ENCODE data around the gene CDH6. TPM values are rescaled to one million over a fixed set of nuclear protein-coding genes. Genes with fewer than 3 reads are reported as not detected.

CDH6 gene
- total and polyA plus RNA-seq, 2 of the 4 experiments (the other 2 are of a cell fraction), result 72.2 to 232 TPM

DNA sequence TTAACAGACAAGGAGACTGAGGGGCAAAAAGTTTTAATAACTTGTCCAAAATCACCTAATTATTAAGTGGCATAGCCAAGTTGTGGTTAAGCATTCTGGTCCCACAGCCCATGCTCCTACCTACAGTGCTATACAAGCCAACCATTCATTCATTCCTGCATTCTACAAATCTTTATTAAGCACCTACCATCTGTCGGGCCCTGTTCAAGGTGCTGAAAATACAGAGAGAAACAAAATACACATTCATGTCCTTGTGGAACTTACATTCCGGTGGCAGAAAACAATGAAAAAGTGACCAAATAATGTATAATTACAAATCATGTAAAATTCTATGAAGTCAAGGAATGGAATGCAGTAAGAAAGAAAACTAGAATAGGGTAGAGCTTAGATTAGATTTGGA, 27.8 kb upstream of the CDH6 start:
- Histone ChIP-seq H4K8ac (ENCODE audit: low read depth in 2 of 2, low read length in 2 of 2) (no peak overlapping the region), H3K9me1 (ENCODE audit: insufficient read depth, low read length) (no peaks in the 10 kb centered on the region), H3K9me3 (ENCODE audit: control insufficient read depth, insufficient read depth, low read length) (no peaks in the 10 kb centered on the region), H2AK5ac (ENCODE audit: low read depth, low read length) (no peak overlapping the region), H3K23ac (ENCODE audit: low read depth, low read length) (no peak overlapping the region), H2AK9ac (replicated peaks; ENCODE audit: low read depth, low read length, poor library complexity) (no peak overlapping the region), H3K18ac (ENCODE audit: low read depth, low read length) (no peak overlapping the region), H2BK20ac (ENCODE audit: low read depth, low read length) (no peak overlapping the region), H3K4me1 (ENCODE audit: control insufficient read depth, insufficient read depth, low read length) (no peaks in the 10 kb centered on the region), H3K4me2 (ENCODE audit: low read depth, low read length) (no peak overlapping the region), H3K27me3 (ENCODE audit: control insufficient read depth, insufficient read depth, low read length) (no peaks in the 10 kb centered on the region), H3K4ac (ENCODE audit: low read depth, low read length) (no peak overlapping the region), H4K91ac (ENCODE audit: insufficient read depth, low read depth, low read length) (no peak overlapping the region), H3K9ac (ENCODE audit: low read depth, low read length) (no peak overlapping the region), H3K79me1 (ENCODE audit: low read depth in 1 of 2, low read length in 2 of 2) (no peaks in the 10 kb centered on the region), H3K36me3 (ENCODE audit: control insufficient read depth, insufficient read depth, low read length) (no peaks in the 10 kb centered on the region), H3K14ac (replicated peaks; ENCODE audit: low read depth, low read length) (no peak overlapping the region), H4K20me1 (ENCODE audit: insufficient read depth, low read length) (no peaks in the 10 kb centered on the region), H2BK5ac (ENCODE audit: low read depth, low read length, poor library complexity, severe bottlenecking) (no peak overlapping the region), H2AFZ (replicated peaks; ENCODE audit: low read length, poor library complexity) (no peak overlapping the region), H3K56ac (ENCODE audit: extremely low read depth, insufficient read depth, low read length) (no peak overlapping the region), H2BK120ac (ENCODE audit: low read depth, low read length) (no peak overlapping the region), H3K27ac (ENCODE audit: insufficient read depth, low read length) (no peak overlapping the region), H4K5ac (ENCODE audit: low read depth, low read length) (no peak overlapping the region), H2BK15ac (ENCODE audit: low read depth, low read length) (no peak overlapping the region), H3K4me3 (ENCODE audit: insufficient read depth, low read depth, low read length) (no peak overlapping the region)
- no peak for ATAC-seq (ENCODE audit: low read depth)
- POLR2A ChIA-PET (ENCODE audit: unreplicated experiment), result no interaction called here
- no TSS peak for BruUV-seq (replicated peaks)
- dilution Hi-C loops (cut with HindIII; ENCODE audit: low sequenced_read_pairs, unreplicated experiment) (no loop called here), intact Hi-C loops (cut with micrococcal nuclease) (no loop called here), in situ Hi-C loops (cut with MboI; ENCODE audit: low sequenced_read_pairs) (no loop called here)
- TF ChIP-seq, protein P1, sequence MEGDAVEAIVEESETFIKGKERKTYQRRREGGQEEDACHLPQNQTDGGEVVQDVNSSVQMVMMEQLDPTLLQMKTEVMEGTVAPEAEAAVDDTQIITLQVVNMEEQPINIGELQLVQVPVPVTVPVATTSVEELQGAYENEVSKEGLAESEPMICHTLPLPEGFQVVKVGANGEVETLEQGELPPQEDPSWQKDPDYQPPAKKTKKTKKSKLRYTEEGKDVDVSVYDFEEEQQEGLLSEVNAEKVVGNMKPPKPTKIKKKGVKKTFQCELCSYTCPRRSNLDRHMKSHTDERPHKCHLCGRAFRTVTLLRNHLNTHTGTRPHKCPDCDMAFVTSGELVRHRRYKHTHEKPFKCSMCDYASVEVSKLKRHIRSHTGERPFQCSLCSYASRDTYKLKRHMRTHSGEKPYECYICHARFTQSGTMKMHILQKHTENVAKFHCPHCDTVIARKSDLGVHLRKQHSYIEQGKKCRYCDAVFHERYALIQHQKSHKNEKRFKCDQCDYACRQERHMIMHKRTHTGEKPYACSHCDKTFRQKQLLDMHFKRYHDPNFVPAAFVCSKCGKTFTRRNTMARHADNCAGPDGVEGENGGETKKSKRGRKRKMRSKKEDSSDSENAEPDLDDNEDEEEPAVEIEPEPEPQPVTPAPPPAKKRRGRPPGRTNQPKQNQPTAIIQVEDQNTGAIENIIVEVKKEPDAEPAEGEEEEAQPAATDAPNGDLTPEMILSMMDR (conservative IDR thresholded peaks at IDR 0.05; ENCODE audit: low read depth, low read length), result no peak
- TF ChIP-seq FOS (IDR thresholded peaks at IDR 0.05; ENCODE audit: low read depth, low read length), result no peak
- no peak for TF ChIP-seq MXI1 (IDR thresholded peaks at IDR 0.05; ENCODE audit: borderline replicate concordance, low read depth, low read length)
- TF ChIP-seq RCOR1 (IDR thresholded peaks at IDR 0.05; ENCODE audit: insufficient replicate concordance, low read length), result no peak
- TF ChIP-seq RAD21 (IDR thresholded peaks at IDR 0.05; ENCODE audit: low read length), result no peak
- TF ChIP-seq NFE2L2 (IDR thresholded peaks at IDR 0.05; ENCODE audit: low read depth, low read length), result no peak
- TF ChIP-seq, protein P2, sequence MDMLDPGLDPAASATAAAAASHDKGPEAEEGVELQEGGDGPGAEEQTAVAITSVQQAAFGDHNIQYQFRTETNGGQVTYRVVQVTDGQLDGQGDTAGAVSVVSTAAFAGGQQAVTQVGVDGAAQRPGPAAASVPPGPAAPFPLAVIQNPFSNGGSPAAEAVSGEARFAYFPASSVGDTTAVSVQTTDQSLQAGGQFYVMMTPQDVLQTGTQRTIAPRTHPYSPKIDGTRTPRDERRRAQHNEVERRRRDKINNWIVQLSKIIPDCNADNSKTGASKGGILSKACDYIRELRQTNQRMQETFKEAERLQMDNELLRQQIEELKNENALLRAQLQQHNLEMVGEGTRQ (IDR thresholded peaks at IDR 0.05; ENCODE audit: low read depth, low read length), result no peak
- TF ChIP-seq MAZ (IDR thresholded peaks at IDR 0.05; ENCODE audit: borderline replicate concordance, low read depth, low read length), result no peak
- TF ChIP-seq CEBPB (IDR thresholded peaks at IDR 0.05; ENCODE audit: low read depth, low read length), result no peak
- TF ChIP-seq, protein P3, sequence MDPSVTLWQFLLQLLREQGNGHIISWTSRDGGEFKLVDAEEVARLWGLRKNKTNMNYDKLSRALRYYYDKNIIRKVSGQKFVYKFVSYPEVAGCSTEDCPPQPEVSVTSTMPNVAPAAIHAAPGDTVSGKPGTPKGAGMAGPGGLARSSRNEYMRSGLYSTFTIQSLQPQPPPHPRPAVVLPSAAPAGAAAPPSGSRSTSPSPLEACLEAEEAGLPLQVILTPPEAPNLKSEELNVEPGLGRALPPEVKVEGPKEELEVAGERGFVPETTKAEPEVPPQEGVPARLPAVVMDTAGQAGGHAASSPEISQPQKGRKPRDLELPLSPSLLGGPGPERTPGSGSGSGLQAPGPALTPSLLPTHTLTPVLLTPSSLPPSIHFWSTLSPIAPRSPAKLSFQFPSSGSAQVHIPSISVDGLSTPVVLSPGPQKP (IDR thresholded peaks at IDR 0.05; ENCODE audit: borderline replicate concordance, low read depth, low read length), result no peak
- TF ChIP-seq RFX5 (IDR thresholded peaks at IDR 0.05; ENCODE audit: low read depth, low read length), result no peak
- no peak for TF ChIP-seq MAFK (IDR thresholded peaks at IDR 0.05; ENCODE audit: low read depth, low read length)
- no peak for TF ChIP-seq POLR2A (IDR thresholded peaks at IDR 0.05; ENCODE audit: low read depth, low read length)
- no peak for TF ChIP-seq SMC3 (IDR thresholded peaks at IDR 0.05; ENCODE audit: low read depth, low read length)
- WGBS, 2 experiments (ENCODE audit: extremely low coverage in 2 of 2, insufficient read length in 1 of 2), result no CpG with 5 or more reads among the region's 2 CpGs
- DNase-seq, result no peak
- CTCF ChIA-PET, result no interaction called here

Data from IMR-90 (cell line).